RPMI7951 (cell line): ENCODE results near the gene PPT1. TPM values are rescaled to one million over a fixed set of nuclear protein-coding genes. Genes with fewer than 3 reads are reported as not detected.

Source experiments
- DNase-seq: peaks from one replicate; pipeline ENCODE4 v3.0.0-alpha.2; 2012; ENCODE audit warnings: low read depth
- total RNA-seq: library from RNA; depleted of rRNA; stranded (reverse); fragments of >200 nt; shearing (Covaris generic); gene quantifications from 2 replicates; pipeline ENCODE4 v1.2.3, GENCODE V29; 2014

PPT1 gene
- total RNA-seq, 1 experiment from 2014 or later: 99.4 TPM

DNA sequence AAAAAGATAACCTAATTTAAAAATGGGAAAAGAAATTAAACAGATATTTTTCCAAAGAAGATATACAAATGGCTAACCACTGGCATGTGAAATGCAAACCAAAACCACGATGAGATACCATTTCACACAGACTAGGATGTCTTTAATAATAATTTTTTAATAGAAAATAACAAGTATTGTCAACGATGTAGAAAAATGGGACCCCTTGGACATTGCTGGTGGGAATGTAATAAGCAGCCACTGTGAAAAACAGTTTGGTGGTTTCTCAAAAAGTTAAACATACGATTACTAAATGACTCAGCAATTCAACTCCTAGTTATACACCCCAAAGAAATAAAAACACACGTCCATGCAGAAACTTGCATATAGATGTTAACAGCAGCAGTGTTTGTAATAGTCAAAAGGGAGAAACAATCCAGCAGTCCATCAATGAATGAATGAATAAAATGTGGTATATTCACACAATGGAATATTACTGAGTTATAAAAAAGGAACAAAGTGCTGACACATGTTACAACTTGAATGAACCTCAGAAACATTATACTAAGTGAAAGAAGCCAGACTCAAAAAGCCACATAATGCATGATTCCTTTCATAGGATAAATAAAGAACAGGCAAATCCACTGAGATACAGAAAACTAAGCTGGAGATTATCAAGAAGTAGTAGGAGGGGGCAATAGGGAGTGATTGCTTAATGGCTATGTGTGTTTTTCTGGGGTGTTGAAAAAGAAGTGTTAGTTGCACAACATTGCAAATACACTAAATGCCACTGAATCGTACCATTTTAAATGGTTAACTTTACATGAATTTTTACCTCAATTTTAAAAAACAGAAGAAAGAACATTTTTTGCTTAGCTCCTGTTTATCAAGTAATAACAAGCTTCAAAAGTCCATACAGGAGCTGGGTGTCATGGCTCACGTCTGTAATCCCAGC is 4.1 kb downstream of the PPT1 start:
- DNase-seq: no peak

DNA sequence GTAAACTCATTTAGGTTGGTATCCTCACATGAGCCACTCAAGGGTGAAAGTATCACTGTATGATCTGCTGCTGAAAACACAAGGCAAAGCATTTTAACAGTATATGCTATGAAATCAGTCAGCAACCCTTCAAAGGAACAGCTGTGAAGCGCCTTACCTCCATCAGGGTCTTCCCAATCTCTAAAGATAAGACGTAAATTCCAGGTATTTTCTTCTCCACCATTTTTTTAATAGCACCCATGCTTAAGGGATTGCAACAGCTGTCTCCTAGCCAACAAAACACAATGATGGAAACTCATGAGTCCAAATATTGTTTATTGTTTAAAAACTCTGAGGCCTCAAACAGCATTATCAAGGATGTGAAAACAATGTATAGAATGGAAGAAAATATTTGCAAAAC is 4.8 kb downstream of the PPT1 start:
- no peak for DNase-seq

DNA sequence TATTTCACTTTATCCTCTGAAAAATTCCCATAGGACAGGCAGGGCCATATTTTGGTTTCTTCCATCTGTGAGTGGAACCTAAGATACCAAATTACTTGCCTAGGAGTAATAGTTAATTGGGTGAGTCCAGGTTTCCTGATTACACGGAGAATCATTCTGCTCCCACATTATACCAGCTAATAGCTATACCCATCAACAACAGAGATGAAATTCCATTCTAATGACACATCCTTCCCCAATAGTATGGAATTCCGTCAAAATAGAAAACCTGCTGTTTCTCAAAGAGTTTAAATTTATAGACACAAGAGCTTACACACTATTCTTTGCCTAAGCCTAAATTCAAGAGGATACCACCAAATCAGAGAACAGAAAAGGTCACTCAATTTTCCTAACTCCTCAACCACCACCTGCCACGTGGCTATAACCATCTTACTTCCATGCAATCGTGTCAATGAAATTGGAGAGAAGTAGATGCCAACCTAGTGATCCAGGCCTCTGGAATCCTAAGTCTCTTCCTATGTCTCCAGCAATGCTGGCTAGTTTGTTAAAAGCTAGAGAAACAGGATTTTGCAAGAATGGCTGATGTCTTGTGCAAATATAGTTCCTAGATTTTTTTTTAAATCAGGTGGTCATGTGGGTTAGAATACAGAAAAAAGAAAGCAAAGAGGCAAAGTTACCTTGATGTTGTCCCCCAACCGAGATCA is 6.2 kb downstream of the PPT1 start:
- DNase-seq: no peak

DNA sequence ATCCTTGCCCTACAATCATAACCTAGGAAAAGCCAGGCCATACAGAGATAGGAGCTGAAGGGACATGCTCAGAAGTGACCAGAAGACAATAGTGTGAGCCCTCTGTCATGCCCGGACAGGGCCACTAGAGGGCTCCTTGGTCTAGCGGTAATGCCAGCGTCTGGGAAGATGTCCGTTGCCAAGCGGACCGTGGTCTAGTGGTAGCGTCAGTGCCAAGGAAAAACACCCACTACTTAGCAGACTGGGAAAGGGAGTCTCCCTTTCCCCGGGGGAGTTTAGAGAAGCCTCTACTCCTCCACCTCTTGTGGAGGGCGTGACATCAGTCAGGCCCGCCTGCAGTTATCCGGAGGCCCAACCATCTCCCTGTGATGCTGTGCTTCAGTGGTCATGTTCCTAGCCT is 12.3 kb downstream of the PPT1 start:
- DNase-seq: peak; percentile 70

DNA sequence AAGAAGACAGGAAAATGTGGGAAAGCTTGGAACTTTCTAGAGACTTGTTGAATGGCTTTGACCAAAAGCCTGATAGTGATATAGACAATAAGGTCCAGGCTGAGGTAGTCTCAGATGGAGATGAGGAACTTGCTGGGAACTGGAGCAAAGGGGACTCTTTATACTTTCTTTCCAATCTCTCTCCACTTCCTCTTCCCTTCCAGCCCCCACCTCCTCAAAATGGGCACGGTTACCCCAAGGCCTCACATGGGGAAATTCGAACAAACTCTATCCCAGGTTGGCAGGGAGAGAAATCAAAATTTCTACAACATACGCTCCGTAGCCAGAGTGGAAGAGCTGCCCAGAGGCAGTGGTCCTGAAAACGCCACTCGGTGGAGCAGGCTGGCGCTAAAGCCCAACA is 15.2 kb downstream of the PPT1 start:
- no peak for DNase-seq

DNA sequence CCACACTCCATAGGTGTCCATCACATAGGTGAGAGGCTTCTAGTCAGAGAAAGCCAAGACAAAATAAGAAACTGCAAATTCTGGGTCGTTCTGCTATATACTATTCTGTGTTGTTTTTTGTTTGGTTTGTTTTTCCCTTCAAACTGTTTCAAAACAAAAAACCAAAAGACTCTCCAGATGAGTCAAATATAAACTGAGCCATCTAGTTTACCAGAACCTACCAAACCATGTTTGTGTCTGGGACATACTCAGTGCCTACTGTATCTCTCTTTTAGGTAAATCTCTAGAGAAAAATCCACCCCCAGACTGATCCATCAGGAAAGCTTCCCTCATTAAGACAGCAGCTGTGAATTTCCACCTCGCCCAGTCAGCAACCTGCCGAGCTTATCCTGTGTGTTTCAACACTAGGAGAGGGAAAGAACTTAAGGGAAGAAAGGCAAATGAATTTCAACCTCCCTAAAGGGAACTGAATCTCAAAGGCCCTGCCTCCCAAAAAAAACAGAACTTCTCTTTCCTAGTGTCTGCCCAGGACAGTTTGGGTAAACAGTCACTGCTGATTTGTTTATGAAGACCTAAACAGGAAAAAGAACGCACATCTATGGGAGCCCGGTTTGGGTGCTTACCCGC is 17.2 kb downstream of the PPT1 start:
- DNase-seq: no peak

DNA sequence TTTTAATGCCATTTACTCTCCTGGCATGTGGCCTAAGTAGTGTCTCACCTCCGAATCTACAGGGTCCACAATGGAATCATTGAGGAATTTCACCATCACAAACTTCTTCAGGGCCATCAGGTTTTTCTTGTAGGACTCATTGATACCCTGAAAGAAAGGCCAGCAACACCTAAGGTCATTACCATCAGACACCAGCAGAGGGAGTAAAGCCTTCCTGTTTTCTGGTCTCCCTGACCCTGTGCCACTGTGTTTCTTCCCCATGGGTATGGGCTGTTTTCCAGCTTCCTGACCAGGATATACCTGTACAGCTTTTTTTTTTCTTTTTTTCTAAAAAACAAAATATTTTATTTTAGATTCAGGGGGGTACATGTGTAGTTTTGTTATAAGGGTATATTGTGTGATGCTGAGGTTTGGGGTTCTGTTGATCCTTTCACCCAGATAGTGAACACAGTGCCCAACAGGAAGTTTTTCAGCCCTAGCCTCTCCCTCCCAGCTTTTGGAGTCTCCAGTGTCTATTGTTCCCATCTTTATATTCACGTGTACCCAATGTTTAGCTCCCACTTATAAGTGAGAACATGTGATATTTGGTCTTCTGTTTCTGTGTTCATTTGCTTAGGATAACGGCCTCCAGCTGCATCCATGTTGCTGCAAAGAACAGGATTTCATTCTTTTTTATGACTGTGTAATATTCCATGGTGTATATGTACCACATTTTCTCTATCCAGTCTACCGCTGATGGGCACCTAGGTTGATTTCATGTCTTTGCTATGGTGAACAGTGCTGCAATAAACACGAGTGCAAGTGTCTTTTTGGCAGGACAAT is 18.3 kb downstream of the PPT1 start:
- DNase-seq: peak; percentile 63

DNA sequence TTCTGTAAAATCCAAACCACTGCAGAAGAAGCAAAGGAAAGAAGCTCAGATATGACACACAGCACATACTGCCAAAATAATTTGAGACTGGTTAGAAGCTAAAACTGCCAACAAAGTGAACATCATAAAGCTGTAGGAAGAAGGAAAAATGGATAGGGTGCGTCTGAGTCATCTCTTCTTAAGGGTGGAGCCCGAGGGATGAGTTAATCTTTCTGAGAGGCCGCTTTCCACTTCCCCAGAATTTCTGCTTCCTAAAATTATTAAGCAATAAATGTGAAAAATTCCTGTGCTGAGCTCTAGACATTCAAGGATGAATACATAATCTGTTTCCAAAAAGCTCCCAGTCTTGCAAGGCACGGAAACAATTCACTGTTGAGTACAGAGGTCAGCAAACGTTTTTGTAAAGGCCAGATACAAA is 20.1 kb downstream of the PPT1 start:
- DNase-seq: peak; percentile 70

DNA sequence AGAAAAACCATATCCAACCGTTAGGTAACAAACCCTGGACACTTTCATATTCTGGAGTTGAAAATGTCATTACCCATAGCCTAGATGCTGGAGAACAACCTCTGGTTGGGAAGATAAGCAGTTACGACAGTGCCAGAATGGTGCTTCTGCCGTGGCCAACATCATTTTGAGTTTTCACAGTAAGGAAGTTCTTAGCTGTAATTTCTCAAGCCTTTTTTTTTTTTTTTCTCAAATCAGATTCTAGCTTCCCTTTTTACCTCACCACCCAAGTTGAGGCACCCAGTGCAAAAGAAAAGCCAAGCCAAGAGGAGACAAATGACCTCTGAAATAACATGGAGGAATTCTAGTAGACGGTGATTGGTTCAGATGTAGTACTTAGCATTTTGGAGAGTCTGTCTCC is 21.8 kb downstream of the PPT1 start:
- no peak for DNase-seq

DNA sequence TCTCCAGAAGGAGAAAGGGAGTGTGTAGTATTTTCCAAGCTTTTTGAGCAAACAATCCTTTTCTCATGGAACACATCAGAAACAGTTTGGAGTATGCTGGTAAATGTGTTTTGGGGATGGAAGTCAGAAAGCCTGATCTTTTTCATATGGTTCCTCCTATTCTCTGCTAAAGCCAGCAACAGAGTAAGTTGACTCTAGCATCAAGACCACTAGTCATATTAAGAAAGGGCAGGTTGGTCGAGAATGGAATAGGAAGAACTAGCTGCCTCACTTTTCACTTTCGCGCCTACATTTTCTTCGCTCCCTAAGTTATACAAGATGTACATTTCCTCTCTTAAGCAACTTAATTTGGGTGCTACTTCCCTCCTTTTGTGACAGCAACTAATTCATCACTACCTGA is 24.0 kb downstream of the PPT1 start:
- no peak for DNase-seq

DNA sequence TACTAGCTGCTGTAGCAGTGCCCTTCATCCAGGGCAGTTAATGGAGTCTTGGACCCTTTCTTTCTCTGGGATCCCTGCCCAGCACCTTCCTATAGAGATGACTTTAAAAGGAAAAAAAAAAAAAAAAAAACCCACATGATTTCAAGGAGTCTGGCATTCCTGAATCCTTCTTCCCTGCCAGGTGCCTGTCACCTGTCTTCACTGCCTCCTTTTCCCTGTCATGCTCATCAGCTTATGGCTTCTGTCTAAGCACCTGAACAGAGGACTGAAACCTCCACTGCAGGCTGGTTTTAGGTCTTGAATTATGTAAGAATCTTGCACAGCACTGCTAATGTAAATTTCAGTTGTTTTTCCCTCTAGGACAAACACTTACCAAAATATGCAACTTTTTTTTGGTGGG is 24.9 kb downstream of the PPT1 start:
- no peak for DNase-seq

DNA sequence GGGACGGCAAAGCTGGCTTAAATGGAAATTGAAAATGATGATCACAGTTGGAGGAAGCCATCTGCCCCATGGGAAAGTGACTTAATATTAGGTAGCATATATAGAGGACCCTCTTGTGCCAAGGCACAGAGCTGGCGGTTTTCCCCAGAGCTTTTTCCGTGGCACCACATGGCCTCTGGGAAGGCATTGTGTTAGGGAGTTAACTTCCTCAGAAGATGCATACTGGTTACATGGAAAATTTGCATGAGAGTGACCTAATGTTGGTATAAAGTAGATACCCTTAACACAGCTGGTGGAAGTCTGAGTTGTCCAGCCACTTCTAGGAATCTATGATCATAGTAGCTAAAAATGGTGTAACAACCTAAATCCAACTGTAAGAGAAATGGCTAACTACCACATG is 29.2 kb downstream of the PPT1 start:
- no peak for DNase-seq

DNA sequence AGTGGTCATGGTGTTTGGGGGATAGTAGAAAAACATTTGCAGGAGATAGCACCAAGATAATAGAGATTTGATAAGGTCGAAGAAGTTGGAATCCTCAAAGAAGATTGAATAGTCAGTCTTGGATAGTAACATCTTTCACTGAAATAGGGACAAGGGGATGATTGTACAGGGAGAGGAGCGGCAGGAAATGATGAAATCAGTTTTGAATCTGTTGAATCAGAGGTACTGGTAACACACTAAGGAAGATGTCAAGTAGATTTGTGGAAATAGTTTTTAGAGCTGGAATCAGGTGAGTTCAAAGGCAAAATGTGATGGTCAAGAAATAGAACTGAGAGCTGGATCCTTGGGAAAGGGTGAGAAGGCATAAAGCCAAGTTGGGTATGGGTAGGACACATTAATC is 30.0 kb downstream of the PPT1 start:
- no peak for DNase-seq

DNA sequence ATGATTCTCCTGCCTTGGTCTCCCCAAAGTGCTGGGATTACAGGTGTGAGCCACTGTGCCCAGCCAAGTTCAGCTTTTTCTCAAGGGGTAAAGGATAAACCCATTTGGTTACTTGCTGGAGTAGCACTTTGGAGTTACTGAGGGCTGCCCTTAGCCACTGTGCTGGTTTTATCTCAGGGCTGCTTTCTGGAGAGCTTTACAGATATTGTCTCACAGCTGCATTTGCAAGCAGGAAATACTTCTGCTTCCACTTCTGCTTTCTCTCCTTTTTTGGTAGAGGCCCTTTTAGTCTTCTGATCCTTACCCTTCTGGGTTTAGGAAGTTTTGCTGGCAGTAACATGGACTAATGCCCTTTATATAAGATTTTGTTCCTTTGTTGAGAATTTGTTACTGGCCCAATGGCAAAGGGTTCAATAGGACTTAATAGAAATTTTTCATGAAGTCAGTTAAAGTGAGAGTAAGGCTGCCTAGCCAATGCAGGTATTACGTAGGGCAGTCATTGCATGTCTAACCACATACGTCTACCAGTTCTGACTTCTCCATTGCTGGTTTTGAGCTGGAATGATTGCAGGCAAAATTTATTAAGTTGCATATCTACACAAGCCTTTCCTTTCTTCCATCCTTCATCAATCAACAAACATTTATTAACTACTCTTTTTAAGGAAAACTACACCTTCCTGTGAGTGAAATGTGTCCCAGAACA is 32.1 kb downstream of the PPT1 start:
- DNase-seq: no peak

DNA sequence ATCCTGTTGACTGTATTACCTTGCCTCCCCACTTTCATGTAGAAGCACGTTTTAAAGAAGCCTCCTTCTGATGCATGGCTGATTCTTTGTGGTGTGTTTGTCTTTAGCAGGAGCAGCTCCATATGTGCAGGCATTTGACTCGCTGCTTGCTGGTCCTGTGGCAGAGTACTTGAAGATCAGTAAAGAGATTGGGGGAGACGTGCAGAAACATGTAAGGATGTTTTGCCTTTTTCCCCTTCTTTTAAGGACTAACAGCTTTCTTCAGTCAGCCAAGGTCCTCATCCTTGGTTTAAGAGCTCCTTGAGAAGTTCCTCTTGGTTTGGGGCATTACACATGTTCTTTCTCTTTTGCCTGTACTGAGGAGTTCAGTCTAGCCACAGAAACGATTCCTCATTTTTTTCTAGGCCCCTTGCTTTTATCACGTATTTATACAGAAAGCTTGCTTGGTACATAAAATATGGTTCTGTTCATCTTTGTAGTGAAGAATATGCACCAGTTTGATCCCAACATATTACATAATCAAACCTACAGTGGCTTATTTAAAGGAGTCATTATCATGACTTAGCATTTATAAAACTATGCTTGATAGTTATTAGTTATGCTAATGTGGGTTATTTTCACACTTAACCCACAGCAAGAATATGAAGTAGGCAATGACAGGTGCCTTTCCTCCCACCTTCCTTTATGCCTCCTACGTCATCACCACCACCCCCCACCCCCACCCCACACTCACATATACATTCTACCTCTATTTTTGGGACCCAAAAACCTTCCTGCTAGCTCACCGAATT is 36.9 kb downstream of the PPT1 start:
- DNase-seq: no peak

DNA sequence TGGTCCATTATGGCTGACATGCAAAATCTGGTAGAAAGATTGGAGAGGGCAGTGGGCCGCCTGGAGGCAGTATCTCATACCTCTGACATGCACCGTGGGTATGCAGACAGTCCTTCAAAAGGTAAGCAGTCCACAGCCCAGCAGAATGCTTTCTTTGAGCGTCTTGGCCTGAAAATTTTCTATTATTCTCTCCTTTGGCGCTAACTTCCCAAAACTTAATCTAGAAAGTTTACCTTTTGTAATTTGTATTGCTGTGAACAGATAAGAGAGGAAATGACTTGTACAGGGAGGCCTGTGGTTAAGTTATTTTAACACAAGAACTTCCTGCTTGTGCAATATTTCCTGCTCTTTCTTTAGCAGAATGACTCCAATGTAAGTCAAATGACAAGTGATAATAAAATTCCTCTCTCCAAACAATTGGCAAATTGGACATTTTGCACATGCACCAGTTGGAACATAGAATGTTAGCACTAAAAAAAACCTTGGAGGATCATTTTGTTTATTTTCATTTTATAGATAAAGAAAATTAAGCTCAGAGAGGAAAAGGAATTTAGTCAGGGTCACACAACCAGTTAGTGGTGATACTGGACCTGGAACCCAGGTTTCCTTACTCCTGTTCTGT is 37.6 kb downstream of the PPT1 start:
- DNase-seq: peak; percentile 34

DNA sequence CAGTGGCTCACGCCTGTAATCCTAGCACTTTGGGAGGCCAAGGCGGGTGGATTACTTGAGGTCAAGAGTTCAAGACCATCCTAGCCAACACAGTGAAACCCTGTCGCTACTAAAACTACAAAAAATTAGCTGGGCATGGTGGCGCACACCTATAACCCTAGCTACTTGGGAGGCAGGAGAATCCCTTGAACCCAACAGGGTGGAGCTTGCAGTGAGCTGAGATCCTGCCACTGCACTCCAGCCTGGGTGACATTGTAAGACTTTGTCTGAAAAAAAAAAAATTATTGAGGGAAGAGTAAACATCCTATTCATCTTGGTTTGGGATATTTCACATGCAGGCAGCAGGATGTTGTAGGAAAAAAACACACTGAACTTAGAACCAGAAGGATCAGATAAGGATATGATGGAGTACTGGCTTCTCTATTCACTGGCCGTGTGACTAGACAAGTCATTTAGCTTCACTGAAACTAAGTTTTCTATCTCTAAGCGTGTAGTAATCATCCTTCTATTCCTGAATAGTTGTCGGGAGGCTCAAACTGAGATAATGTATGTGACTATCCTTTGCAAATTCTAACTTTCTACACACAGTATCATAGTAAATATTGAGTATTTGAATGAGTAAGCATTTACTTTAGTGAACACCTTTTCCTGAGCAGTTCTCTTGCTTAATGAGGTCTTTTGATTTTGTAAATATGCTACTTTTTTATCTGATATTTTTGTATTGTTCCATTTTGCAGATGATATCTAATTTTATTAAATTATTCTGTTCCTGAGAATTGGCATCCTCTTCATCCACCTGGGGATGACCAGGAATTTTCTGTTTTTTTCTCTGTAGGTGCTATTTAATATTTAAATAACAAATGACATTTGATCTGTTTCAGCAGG is 38.4 kb downstream of the PPT1 start:
- DNase-seq: no peak

DNA sequence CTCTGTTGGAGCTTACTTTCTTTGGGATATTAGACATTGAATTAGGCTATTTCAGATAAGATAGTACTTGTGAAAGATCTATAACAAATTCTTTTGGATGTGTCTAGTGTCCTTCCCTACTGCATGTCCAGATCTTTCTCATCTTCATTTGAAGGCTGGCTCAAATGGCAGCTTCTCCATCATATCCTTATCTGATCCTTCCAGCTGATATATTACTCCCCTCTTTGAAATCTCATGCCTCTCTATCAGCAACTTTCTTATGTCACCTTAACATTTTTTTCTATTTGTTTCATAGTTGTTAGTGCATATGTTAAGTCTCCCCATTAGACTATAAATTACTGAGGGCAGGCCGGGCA is 39.0 kb downstream of the PPT1 start:
- no peak for DNase-seq
